ENCODE data around the gene TTC33.
"Not testable (repeated sequence)": the region's sequence is repeated elsewhere in the genome, so short reads cannot be mapped to it uniquely, and the experiment has no call there.

TTC33 gene

DNA sequence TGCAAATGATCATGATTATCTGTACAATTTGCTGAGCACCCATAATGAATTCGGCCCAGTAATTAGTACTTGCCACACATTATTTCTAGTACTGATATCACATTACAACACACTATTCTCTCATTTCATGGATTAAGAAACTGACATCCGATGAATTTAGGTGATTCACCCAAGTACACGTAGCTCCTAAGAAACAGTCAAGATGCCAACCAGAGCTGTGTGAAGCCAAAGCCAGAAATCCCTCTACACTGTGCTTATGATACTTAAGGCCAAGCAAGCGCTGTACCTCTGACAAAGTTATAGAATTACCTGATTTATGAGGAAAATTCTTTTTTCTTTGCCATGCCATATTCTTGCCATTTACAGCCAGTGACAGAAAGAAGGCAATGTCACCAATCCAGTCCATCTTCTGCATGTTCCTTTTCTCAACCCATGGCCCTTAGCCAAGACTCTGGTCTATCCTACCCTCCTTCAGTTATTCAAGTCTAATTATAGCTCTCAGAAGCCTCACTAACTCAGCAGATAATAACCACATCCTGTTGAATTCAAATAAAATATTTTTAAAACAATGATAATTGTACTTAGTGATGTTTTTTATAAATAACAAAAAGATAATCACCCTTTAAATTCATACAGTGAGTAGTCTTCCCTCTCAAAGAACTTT is 150.3 kb downstream of the TTC33 start:
- peak in 3 of 6 experiments; percentile 27 to 37 (median 28) for DNase-seq

DNA sequence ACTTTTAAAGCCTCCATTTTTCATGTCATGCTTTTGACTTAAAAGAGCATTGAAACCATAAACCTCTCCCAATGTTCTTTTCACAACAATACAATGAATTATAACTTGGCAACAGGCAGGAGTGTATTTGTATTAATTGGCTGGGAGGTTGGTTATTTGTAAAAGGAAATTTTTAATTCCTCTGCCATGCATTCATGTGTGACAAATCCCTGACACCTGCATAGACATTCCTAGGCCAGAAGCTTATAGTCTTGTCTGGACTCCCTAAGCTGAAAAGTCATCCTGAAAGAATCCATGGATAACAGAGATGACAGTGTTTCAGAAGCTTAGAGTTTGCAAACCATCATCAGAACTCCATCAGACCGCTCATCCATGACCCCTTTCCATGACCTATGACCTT is 152.4 kb downstream of the TTC33 start:
- no peak for DNase-seq

DNA sequence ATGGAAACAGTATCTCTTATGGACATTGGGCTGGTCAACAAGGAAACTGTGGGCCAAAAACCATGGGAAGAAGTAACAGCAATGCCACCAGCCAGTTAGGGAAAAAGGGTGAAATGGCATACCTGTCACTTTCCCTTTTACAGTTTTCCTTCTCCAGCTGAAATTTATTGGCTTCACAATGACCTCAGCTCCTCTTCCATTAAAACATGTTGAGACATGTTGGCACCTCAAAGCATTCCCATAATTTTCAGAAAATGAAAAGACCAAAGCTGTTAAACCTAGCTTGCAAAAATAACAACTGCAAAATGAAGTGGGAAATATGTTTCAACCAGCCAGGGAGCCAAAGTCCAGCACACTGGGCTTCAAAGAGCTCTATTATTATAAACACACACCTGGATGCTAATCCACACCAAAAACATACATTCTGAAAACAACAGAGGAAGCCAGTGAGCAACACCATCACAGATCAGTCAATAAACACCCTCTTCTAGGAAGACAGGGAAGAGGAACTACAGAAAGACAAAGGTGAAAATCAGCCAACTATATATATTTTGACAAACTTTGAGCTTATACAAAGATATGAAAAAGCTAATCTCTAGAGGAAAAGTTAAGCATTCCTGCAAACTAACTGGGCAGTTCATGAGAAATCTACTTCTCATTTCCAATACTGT is 154.4 kb downstream of the TTC33 start:
- no peak for DNase-seq

DNA sequence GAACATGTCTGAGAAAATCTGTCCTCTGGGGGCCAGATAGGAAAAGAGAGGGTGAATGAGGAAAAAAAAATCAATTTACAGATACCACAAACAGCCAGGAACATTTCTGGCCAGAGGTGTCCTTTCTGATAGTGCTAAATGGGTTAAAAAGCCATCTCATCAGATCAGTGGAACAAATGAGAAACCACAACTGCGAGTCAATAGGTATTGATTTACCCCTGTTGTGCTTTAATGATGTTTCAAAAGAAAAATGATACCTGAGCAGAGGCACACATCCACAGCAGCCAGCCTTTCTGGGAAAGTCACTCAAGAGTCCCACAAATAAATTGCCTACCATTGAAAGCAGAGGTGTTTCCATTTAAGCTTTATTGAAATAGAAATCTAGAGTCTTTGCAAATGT is 155.4 kb downstream of the TTC33 start:
- DNase-seq: no peak

DNA sequence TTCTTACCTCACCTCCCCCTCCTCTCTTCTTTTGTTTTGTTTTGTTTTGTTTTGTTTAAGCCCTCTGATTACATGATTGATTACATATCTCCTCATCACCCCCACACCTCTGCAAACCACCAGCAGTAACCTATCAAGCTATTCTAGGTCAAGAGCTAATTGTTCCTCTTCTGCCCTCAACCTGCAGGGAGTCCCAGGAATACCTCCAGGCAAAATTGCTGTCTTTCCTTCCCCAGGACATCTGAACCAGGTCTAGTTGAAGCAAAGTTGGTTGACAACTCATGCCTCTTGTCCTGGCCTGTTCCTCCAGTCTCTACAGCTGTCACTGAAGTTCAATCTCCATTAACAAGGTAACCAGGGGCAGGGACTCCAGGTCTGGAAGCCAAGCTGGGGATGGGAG is 156.1 kb downstream of the TTC33 start:
- DNase-seq: no peak

DNA sequence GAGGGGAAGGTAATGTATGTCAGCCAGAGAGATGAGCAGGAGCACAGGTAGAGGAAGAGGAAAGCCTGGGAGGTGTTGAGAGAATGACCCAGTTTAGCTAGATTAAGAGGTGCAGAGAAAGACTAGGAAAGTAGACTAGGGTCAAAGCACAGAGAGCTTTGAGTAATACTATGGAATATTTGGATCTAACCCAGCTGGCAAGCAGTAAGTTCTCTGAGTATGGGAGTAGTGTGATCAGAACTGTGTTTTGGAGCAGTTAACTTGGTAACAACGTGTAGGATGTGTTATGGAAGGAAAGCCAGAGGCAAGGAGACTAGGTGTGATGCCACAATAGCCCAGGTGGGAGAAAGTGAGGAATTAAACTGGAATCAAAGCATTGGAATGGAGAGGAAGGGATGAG is 160.9 kb downstream of the TTC33 start:
- DNase-seq: no peak

DNA sequence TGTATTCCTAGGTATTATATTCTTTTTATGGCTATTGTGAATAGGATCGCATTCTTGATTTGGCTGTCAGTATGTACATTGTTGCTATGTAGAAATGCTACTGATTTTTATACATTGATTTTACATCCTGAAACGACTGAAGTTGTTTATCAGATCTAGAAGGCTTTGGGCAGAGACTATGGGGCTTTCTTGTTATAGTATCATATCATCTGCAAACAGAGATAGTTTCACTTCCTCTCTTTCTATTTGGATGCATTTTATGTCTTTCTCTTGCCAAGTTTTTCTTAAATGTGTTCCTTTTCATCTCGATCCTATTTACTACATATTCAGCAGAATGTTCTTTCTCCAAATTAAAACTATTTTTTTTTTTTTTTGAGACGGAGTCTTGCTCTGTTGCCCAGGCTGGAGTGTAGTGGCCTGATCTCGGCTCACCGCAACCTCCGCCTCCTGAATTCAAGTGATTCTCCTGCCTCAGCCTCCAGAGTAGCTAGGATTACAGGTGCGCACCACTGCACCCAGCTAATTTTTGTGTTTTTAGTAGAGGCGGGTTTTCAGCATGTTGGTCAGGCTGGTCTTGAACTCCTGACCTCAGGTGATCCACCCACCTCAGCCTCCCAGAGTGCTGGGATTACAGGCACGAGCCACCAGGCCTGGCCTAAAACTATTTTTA is 163.9 kb downstream of the TTC33 start:
- DNase-seq: not testable (repeated sequence)

DNA sequence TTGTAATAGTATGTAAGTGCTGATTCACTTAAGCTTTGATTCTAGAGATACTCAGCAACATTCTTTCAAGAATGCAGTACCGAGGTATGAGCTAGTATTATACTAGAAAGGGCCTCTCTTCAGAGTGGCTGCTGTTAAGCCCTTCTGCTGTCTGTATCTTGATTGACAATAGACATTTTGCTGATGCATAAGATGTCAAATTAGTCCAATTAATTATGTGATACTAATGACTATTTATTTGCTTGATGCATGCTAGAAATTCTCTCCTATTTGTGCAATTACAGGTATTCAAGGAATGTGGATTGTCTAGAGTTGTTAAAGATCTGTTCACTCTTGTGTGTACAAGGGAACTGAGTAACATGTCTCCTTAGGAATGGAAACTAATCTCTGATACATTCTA is 168.4 kb downstream of the TTC33 start:
- DNase-seq: no peak

DNA sequence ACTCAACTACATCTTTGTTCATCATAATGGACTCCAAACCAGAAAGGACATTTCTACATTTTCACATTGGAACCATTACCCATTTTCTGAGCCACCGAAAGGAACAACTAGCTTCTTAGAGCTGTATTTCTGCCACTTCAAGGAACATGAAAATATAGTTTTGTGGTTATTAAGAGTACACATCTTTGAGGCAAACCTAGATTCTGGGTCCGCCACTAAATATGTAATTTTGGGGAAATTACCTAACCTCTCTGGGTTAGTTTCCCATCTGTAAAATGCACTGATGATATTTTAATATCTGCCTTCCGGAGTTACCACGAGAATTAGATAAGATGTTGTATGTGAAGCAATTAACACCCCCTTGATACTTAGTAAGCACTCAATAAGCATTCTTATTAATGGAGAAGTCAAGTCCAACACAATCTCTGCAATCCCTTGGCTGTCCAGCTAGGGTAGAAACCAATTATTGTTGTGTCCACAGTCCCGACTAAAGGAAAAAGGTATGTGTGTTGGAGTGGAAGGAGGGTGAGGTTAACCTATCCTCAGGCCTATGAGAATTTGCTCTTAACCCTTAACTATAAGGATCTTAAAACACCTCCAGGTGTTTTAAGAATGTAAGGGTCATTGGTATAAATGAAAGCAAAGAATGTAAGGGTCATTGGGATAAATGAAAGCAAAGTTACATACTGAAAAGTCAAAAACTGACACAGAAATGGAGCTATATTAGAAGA is 170.1 kb downstream of the TTC33 start:
- no peak for DNase-seq

DNA sequence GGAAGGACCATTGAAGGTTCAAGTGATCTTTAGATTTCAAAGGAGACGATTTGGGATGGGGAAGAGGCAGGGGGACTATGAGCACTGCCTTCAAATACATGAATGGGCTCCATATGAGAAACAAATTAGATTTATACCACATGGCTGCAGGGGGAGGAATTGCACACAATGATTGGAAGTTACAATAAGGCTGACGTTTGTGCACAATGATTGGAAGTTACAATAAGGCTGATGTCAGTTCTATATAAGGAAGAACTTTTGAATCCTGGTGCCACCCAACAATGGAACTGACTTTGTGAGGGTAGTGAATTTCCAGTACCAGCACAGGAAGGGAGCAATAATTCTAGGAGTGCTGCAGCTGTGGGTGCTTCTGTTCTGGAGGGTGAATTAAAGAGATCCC is 171.7 kb downstream of the TTC33 start:
- no peak for DNase-seq

DNA sequence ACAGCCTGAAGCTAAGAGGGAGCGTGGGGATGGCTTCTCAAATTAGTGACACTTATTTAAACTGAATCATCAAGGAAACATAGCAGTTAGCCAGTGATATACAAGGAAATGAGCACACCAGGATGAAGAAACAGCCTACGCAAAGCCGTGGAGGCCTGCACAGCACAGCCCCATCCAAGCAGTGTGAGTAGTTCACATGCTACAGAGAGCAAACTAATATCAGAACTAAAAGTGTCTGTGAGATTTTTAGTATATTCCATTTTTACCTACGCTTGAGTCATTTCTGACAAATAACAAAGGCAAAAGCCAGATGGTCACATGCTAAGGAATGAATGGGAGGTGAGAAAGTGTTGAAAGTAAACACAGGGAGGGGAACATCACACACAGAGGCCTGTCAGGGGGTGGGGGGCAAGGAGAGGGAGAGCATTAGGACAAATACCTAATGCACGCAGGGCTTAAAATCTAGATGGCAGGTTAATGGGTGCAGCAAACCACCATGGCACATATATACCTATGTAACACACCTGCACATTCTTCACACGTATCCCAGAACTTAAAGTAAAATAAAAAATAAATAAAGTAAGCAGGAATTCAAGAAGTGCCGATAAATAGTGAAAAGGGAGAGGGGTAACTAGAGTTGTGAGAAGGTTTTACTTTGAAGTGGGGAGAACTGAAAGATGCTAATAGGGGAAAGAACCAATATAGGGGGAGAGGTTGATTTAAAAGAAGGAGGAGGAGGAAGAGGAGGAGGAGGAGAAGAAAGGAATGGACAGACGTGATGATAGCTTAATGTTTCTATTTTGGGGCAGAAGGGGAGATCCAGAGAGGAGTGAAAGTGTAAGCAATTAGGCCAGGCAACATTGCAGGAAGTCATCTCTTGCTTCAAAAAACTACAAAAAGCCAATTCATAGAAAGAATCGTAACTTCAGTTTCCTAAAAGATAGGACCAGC is 177.0 kb downstream of the TTC33 start:
- DNase-seq: peak in 1 of 6 experiments; percentile 24

DNA sequence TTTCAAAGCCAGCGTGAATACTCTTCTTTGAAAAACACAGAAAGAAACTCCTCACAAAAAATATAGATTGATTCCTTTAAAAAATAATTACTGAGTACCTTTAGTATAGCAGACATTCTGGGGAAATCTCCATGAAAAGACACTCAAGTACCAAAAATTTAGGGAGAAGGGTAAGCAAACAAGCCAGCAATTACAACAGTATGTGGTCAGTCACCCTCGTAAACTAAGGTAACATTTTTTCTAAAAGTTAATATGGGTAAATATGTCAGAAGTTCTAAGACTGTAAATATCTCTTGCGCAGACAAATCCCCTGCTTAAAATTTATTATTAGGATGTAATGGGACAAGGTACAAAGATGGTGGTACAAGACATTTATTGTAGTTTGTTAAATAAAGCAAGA is 178.0 kb downstream of the TTC33 start:
- DNase-seq: no peak

DNA sequence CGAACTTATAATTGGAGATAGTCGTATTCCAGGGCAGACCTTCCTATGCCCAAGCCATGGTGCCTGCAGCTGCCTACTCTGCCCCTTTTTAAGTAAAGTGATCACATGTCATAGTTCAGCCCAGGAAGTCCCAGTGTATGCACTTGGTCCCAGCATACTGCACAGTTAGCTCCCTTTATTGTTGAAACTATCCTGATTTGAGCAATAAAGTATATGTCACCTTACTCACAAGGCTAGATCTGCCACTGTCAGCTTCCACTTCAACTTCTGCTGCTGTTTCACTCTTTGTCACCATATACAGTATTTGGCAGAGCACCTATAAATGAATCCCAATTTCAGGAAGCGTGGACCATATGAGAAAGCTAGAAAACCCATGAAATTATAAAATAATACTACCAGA is 179.8 kb downstream of the TTC33 start:
- no peak for DNase-seq

DNA sequence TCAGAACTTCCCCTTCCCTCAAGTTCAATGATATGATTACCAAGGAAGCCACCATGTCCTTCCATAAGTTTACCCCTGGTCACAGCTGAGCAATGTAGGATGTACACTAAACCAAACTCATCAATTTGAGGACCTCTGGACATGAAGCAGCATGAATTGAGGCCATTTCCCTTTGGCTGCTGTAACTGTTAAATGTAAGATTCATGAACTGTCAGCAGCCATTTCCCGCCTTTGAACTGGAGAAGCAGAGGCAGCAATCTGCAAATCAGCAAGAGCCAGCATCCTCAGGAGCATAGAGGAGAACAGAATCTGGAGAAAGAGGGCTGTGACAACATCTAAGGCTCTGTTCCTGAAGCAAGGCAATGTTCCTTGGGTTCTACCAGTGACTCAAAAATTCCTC is 180.3 kb downstream of the TTC33 start:
- DNase-seq: no peak

DNA sequence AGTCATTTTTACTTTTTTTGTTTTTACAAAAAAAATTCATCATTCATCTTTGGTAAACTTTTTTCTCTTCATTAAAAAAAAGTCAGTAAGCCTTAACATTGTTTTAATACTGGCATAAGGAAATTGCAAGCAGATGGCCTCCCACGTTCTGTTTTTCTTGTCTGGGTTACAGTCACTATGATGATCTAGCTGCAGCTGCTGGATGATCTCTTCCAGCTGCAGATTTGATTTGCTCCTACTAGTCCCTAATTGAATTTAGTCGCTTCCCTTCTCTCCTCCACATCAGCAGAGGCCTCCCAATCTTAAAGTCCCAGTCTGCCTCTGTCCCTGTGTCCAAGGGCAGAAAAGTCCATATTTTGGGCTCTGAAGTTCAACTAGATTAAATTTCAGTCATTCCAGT is 182.8 kb downstream of the TTC33 start:
- DNase-seq: no peak

DNA sequence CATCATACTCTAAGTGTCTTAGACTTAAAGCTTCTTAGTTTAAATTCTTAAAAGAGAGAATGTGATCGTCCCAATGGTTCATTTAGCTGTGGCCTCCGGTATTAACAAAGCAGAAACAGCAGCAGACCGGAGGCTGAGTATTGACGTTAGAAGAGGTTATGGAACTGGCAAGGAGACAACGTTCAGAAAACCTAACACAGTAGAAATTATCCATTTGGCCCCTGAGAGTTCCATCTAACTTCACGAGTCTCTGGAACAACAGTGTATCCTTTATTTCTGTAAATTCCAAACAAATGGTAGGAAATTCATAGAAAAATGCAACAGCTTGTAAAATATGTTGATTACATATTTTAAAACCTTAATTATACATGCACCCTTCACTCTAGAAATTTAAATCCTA is 183.4 kb downstream of the TTC33 start:
- DNase-seq: no peak

DNA sequence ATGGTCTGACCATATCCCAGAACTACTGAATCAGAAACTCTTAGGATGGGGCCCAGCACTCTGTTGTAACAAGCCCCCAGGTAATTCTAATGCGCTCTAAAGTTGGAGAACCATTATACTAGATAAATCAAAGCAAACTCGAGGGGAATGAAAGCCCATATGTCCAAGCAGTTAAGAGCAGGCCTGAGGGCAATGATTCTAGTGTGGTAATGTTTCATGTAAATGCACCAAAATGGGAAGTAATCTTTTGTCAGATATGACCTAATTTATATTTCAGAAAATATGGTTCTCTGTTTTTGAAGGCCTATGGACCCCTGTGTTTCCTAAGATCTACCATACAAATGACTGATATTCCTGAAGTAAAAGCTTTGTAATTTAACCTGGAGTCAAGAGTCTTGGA is 184.0 kb downstream of the TTC33 start:
- DNase-seq: no peak

DNA sequence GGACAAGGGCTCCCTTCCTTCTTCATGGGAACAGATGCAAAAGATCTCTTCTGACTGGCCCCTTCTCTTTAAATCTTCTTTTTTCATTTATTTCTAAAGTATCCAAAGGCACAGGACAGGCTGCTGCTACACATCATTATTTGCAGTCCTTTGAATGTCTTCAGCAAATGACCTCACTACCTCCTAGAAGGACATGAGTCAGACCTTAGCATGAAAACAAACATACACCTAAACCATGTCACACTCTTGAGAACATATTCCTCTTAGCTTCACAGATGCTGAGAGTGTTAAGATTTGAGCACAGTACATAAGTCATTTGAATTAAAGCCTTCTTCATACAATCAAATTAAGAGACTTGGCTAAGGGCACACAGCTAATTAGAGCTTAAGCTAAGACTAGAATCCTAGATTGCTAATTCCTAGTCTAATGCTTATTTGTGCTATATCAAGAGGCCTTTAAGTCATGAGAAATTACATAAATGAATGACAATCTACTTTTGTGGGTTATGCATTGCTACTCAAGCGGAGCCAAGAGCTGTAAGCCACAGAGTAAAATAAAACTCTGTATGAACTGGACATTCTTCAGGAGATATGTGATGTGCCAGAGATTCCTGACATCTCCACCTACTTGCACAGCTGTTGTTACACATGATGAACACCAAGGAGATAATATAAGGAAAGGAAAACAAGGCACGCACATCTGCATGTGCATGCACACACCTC is 185.2 kb downstream of the TTC33 start:
- no peak for DNase-seq

DNA sequence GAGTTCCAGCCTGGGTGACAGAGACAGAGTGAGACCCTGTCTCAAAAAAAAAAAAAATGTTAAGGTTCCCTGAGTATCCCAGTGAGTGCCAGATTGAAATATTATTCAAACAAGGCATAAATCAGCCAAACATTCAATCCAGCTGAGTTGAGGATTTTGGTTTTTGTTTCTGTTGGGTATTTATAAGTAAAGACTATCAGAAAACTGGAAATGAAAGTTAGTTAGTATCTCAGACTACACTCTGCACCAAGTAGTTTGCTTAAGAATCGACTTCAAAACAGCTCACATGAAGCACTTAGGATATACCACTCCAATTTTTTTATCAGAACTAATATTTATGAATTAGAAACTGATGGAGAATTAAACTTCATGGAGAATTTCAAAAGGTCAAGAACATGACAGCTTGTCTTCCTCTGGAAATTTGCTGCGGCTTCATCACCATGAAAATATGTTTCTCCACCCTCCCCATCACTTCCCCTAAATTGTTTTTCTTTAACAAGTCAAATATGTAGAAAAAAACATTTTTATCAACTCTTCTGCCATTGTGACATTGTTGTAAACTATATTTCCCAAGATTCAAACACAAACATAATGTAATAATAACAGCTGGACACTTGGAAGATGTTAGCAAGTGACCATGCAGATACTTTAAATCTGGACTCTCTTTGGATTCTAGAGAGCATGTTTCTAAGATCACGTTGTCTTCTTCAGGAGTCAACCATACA is 186.1 kb downstream of the TTC33 start:
- DNase-seq: no peak

DNA sequence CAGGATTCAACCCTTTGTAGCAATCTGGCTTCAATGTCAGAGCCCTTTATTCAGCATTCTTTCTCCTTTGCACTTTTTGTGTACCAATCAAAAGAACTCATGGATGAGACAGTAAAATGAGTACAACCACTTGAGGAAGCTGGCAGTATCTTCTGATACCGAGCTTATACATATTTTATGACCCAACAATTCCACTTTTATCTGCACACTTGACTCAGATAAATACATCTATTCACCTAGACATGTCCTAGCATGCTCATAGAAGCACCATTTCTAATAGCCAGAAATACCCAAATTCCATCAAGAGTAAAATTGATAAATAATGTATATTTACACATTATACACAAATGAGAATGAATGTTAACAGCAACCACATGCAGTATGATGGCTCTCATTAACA is 187.2 kb downstream of the TTC33 start:
- DNase-seq: no peak

DNA sequence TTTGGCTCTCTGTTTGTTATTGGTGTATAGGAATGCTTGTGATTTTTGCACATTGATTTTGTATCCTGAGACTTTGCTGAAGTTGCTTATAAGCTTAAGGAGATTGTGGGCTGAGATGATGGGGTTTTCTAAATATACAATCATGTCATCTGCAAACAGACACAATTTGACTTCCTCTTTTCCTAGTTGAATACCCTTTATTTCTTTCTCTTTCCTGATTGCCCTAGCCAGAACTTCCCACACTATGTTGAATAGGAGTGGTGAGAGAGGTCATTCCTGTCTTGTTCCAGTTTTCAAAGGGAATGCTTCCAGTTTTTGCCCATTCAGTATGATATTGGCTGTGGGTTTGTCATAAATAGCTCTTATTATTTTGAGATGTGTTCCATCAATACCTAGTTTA is 192.6 kb downstream of the TTC33 start:
- DNase-seq: not testable (repeated sequence)

Measured in stimulated activated naive CD4-positive, alpha-beta T cell (primary cell).